HG03039 (cell line): ENCODE measurements around the gene YWHAH.

Experiments
- ATAC-seq: cut with Tn5 transposase; IDR thresholded peaks from one replicate; pipeline ENCODE4 v1.9.1; 2021; ENCODE audit warnings: mild to moderate bottlenecking, moderate library complexity; ENCODE audit not compliant: unreplicated experiment

The YWHAH gene

DNA sequence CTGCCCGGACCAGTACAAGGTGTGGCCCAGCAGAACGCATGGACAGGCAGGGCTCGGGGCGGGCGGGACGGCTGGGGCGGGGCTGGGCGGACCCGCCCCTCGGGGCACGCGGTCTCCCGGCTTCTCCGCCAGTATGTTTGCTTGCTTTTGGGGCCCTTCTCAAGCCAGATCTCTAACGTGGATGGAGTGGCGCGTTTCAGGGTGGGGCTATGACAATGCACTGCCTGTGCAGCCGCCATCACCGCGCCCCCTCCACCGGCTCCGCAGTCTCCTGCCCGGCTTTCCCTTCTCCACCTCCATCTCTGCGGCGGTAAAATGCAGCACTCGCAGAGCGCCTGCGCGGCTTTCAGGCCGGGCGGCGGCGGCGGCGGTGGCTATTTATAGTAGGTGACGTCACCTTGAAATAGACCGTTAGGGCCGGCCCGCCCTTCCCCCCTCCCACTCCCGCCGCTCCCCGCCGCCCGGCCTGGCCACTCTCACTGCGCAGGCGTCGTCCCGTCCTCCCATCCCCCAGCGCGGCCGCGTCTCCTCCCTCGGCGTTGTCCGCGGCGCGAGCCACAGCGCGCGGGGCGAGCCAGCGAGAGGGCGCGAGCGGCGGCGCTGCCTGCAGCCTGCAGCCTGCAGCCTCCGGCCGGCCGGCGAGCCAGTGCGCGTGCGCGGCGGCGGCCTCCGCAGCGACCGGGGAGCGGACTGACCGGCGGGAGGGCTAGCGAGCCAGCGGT is at the start of gene YWHAH:
TSS of gene YWHAH (plus strand) at position 558 of the 722 bp plus-strand sequence. CDS start 199 bp downstream, outside the sequence.
- peak; percentile 74 for ATAC-seq

- no peak for ATAC-seq
These were observed 48.8 kb upstream of the YWHAH start for GRCh38 chr22:31895411-31896123.

- no peak for ATAC-seq
These were observed 47.9 kb upstream of the YWHAH start for GRCh38 chr22:31896472-31896871.

- no peak for ATAC-seq
These were observed 46.2 kb upstream of the YWHAH start for GRCh38 chr22:31897842-31898805.

- no peak for ATAC-seq
These were observed 45.4 kb upstream of the YWHAH start for GRCh38 chr22:31898926-31899325.

GRCh38 chr22:31899669-31900068 is 44.7 kb upstream of the YWHAH start:
- ATAC-seq, result no peak

GRCh38 chr22:31901388-31902137 is 42.8 kb upstream of the YWHAH start:
- ATAC-seq, result no peak

GRCh38 chr22:31904651-31905050 is 39.7 kb upstream of the YWHAH start:
- no peak for ATAC-seq

DNA sequence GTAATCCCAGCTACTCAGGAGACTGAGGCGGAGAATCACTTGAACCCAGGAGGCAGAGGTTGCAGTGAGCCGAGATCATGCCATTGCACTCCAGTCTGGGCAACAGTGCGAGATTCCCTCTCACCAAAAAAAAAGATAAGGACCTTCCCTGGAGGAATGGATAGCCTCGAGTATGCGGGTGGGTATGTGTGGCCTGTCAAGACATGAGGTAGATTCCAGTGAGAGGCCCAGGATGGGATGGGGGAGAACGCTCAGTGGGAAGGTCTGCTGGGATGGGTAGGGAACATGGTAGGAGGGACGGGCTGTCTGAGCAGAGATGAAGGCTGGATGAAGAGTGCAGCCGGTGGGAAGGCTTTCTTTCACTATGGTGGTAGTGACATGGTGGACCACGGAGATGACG is 39.0 kb upstream of the YWHAH start:
- no peak for ATAC-seq

DNA sequence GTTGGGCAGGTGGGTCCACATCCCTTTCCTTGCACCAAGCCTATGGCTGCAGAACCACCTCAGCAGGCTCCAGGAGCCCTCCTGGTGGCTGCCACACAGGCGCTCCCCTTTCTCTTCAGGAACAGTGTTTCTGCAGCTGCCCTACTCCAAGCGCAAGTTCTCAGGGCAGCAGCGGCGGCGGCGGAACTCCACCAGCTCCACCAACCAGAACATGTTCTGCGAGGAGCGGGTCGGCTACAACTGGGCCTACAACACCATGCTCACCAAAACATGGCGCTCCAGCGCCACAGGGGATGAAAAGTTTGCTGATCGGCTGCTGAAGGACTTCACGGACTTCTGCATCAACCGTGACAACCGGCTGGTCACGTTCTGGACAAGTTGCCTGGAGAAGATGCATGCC is 38.2 kb upstream of the YWHAH start:
- no peak for ATAC-seq

DNA sequence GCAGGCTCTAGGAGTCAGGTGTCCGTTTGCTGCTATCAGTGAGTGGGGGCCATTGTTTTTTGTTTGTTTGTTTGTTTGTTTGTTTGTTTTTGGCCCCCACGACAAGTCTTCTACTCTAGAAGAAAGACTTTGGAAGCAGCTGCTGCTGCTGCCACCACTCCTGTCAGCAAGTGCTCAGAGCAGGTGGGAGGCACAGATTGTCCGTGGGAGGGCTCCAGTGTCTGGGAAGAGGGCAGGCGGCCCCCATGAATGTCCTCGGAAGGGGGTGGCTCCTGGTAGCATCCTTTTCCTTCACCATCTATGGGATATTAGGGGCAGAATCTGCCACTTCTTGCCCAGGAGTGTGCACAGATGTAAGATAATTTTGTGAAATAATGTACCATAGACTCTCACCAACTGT is 37.8 kb upstream of the YWHAH start:
- ATAC-seq, result no peak

- no peak for ATAC-seq
These were observed 34.4 kb upstream of the YWHAH start for GRCh38 chr22:31909977-31910376.

DNA sequence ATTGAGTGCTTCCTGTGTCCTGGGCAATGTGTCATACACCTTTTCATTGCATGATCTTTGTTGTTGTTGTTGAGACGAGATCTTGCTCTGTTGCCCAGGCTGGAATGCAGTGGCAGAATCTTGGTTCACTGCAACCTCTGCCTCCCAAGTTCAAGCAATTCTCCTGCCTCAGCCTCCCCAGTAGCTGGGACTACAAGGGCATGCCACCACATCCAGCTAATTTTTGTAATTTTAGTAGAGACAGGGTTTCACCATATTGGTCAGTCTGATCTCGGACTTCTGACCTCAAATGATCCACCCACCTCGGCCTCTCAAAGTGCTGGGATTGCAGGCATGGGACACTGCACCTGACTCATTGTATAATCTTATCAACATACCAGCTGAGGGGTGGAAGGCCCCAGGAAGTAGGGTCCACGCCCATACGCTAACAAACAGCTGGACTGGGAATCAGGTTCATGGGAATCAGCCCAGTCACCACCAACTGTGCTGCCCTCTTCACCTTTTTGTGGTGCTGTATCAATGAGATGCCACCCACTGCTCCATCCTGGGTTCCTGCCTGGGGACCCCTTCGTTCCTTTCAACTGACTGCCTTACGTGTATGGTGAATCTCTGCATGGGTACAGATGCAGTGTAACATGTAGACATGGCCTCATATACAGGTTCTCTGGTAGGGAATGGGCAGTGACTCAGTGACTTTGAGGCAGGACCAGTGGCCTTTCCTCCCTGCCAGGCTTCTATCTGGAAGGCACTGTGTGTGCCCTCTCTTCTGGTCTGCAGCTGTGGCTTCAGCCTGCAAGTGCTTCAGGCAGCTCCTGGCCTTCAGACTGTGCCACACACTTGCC is 32.5 kb upstream of the YWHAH start:
- no peak for ATAC-seq

DNA sequence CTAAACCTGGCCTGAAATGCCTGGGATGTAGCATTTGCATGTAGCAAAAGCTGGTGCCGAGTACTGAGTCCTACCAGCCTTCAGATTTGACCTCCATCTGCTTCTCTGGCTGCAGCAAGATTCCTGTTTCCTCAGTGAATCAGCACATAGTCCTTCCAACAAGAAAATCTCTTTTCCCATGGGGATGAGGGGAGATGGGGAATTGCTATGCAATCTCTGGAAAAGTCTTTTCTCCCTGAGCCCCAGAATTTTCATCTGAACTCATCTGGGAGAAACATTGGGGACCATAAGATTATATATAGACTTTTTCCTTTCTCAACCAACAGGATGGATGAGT is 32.0 kb upstream of the YWHAH start:
- ATAC-seq, result no peak

DNA sequence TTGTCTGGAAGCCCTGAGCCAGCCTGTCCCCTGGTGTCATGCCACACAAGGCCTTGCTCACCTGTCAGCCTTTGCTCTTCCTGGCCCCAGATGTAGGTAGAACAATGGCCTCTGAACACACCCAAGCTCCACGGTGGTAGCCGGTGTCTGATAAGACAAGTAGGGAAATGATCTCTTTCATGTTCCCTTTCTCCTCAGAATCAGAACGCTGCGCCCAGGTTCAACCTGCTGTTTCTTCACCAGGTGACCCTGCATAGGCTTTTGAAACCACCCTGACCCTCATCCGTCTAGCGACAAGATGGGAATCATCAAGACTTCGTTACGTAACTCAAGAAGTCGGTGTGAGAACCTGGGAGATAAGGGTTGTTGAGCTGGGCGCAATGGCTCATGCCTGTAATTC is 28.7 kb upstream of the YWHAH start:
- no peak for ATAC-seq

- ATAC-seq, result no peak
These were observed 27.0 kb upstream of the YWHAH start for GRCh38 chr22:31917227-31917921.

DNA sequence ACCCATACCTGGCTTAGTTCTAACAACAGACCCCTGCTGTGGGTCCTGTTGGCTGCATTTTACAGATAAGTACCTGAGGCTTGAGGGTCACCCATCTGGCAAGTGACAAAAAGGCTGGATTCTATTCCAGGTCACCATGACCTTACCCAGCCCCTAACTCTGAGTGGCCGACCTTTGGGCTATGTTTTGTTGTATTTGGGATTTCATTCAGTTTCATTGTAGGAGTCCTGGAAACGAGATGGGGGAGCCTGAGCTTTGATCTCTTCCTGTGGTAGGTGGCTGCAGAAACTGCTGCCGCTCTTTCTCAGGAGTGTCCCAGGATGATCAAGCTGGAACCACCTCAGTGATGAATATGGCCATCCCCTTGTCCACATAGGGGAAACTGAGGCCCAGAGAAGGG is 24.6 kb upstream of the YWHAH start:
- ATAC-seq, result no peak

- no peak for ATAC-seq
These were observed 24.0 kb upstream of the YWHAH start for GRCh38 chr22:31920306-31920705.

GRCh38 chr22:31921106-31921505 is 23.2 kb upstream of the YWHAH start:
- no peak for ATAC-seq
